Keratinocyte (primary cell): ENCODE data around the gene GFPT2. TPM values are rescaled to one million over a fixed set of nuclear protein-coding genes. Genes with fewer than 3 reads are reported as not detected.

Experiments used
- DNase-seq: peaks from one replicate; pipeline ENCODE4 v3.0.0-alpha.2; 2011; ENCODE audit warnings: low read depth, missing footprints, low spot score
- FAIRE-seq: peaks from 2 replicates; lab custom pipeline; 2011; peaks lifted over from hg19 to GRCh38; lab: Jason Lieb, UNC
- H2AFZ ChIP-seq: 2 replicates; pipeline ENCODE4 v1.6.0; 2012; ENCODE audit warnings: low read length, control low read depth, inconsistent platforms; ENCODE audit not compliant: control insufficient read depth
- H3K27ac ChIP-seq: 2 replicates; pipeline ENCODE4 v1.5.1; 2011; ENCODE audit warnings: low read length; ENCODE audit not compliant: control insufficient read depth, insufficient read depth
- H3K27me3 ChIP-seq: 3 replicates; pipeline ENCODE4 v1.6.0; 2011; ENCODE audit warnings: low read length; ENCODE audit not compliant: control insufficient read depth, insufficient read depth; ENCODE audit errors: extremely low read depth
- H3K36me3 ChIP-seq, 2 experiments: 2 replicates in 1 of 2; 3 replicates in 1 of 2; pipeline ENCODE4 v1.5.1; 2011; ENCODE audit warnings: low read length in 2 of 2, mild to moderate bottlenecking in 1 of 2; ENCODE audit not compliant: control insufficient read depth in 2 of 2, insufficient read depth in 2 of 2; ENCODE audit errors: extremely low read depth in 1 of 2
- H3K4me1 ChIP-seq: 3 replicates; pipeline ENCODE4 v1.5.1; 2011; ENCODE audit warnings: low read length; ENCODE audit not compliant: control insufficient read depth, insufficient read depth; ENCODE audit errors: extremely low read depth
- H3K4me2 ChIP-seq: 3 replicates; pipeline ENCODE4 v1.6.0; 2011; ENCODE audit warnings: low read depth, low read length; ENCODE audit not compliant: control insufficient read depth, insufficient read depth; ENCODE audit errors: extremely low read depth
- H3K4me3 ChIP-seq, 3 experiments: fragments of 200-600 bp in 1 of 3; sonication (generic) in 1 of 3; 2 replicates in 2 of 3; 3 replicates in 1 of 3; pipeline ENCODE4 v1.5.1; 2011 to 2016; ENCODE audit warnings: low read length in 3 of 3, mild to moderate bottlenecking in 3 of 3, control low read depth in 2 of 3, inconsistent platforms in 1 of 3, low read depth in 1 of 3, mixed read lengths in 1 of 3, mixed run types in 1 of 3, moderate library complexity in 1 of 3; ENCODE audit not compliant: control insufficient read depth in 2 of 3, insufficient read depth in 2 of 3; ENCODE audit errors: extremely low read depth in 1 of 3
- H3K79me2 ChIP-seq: 2 replicates; pipeline ENCODE4 v1.6.0; 2012; ENCODE audit warnings: low read length; ENCODE audit not compliant: control insufficient read depth, insufficient read depth
- H3K9ac ChIP-seq: 3 replicates; pipeline ENCODE4 v1.6.0; 2011; ENCODE audit warnings: low read length; ENCODE audit not compliant: control insufficient read depth, insufficient read depth; ENCODE audit errors: extremely low read depth
- H3K9me1 ChIP-seq: 3 replicates; pipeline ENCODE4 v1.6.0; 2011; ENCODE audit warnings: low read length; ENCODE audit not compliant: control insufficient read depth, insufficient read depth; ENCODE audit errors: extremely low read depth
- H3K9me3 ChIP-seq: 2 replicates; pipeline ENCODE4 v1.5.1; 2012; ENCODE audit warnings: low read depth, low read length; ENCODE audit not compliant: control insufficient read depth
- H4K20me1 ChIP-seq: 3 replicates; pipeline ENCODE4 v1.6.0; 2011; ENCODE audit warnings: low read length; ENCODE audit not compliant: control insufficient read depth, insufficient read depth; ENCODE audit errors: extremely low read depth
- CTCF ChIP-seq, 3 experiments: IDR thresholded peaks in 1 of 3; conservative IDR thresholded peaks in 1 of 3; optimal IDR thresholded peaks in 1 of 3; 2 replicates in 2 of 3; 3 replicates in 1 of 3; pipeline versions ENCODE3 to v1.5.1; 2011; ENCODE audit warnings: low read length in 3 of 3, mild to moderate bottlenecking in 3 of 3, moderate library complexity in 2 of 3, control low read depth in 1 of 3, inconsistent platforms in 1 of 3; ENCODE audit not compliant: insufficient read depth in 2 of 3; ENCODE audit errors: extremely low read depth in 1 of 3
- EZH2 ChIP-seq: IDR thresholded peaks from one replicate; pipeline ENCODE4 v1.6.1; 2012; ENCODE audit warnings: inconsistent platforms, mild to moderate bottlenecking, low read length, moderate library complexity
- dilution Hi-C: fragments of 300-500 bp; cut with MboI; formaldehyde crosslinking; loops from one replicate; pipeline ENCODE4 v1.7.0; 2020; ENCODE audit warnings: low sequenced_read_pairs; ENCODE audit not compliant: extremely low pct_ligation_motif_present
- polyA plus RNA-seq, 5 experiments: library from polyadenylated mRNA; depleted of rRNA in 3 of 5; stranded (reverse) in 3 of 5; stranded (forward) in 1 of 5; unstranded in 1 of 5; fragments of >200 nt; gene quantifications; 1 replicate in 1 of 5; 2 replicates in 3 of 5; 3 replicates in 1 of 5; pipeline versions ENCODE4 v1.2.1 to v1.2.3, GENCODE V29; 2011 to 2012; ENCODE audit warnings: missing spikeins in 2 of 5, low read depth in 1 of 5, low replicate concordance in 1 of 5

The GFPT2 gene
- polyA plus RNA-seq, 1 donor (not counting 4 experiments of a cell fraction or from before 2014, with no cell fraction given) = not detected

DNA sequence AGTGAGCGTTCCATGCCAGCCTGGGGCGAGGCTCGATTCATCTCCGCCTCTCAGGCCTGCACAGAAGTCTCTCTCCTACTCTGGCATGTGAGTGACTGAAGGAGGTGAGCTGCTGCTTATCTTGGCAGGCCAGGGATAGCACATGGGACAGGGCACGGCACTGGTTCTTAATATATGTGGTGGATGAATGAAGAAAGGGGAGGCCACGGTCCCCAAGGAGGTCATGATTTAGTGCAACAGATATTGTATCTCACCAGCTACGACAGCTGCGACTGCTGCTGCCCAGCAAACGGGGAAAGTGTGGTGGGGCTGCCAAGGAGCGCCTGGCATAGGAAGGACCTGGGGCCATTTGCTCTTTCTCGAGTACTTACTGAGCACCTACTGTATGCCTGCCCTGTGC lies 41.9 kb downstream of the GFPT2 start:
- Histone ChIP-seq H3K9ac (no peak overlapping the region), H3K27ac (no peak overlapping the region), H3K9me3 (no peaks in the 10 kb centered on the region), H3K4me3 (no peak overlapping the region), H4K20me1 (no peaks in the 10 kb centered on the region), H3K4me1 (no peaks in the 10 kb centered on the region), H3K27me3 (no peaks in the 10 kb centered on the region), H3K4me2 (no peak overlapping the region), H3K9me1 (no peaks in the 10 kb centered on the region), H3K79me2 (no peaks in the 10 kb centered on the region), H2AFZ (no peak overlapping the region), H3K36me3 (no peaks in the 10 kb centered on the region)
- DNase-seq = no peak
- dilution Hi-C loops = no loop called here
- no peak for FAIRE-seq
- TF ChIP-seq EZH2 (no peak), CTCF (optimal IDR thresholded peaks at IDR 0.05 in 1 of 3, IDR thresholded peaks at IDR 0.05 in 1 of 3, conservative IDR thresholded peaks at IDR 0.05 in 1 of 3; ENCODE audit: extremely low read depth in 1 of 3, insufficient read depth in 2 of 3, low read length in 3 of 3) (no peak)

GRCh38 chr5:180306796-180307195 lies 46.3 kb downstream of the GFPT2 start:
- Histone ChIP-seq H3K27me3 (no peaks in the 10 kb centered on the region), H3K27ac (no peak overlapping the region), H3K9ac (no peak overlapping the region), H3K4me1 (no peaks in the 10 kb centered on the region), H3K9me1 (no peaks in the 10 kb centered on the region), H2AFZ (no peak overlapping the region), H3K4me3 (no peak overlapping the region), H3K9me3 (no peaks in the 10 kb centered on the region), H4K20me1 (no peaks in the 10 kb centered on the region), H3K79me2 (no peaks in the 10 kb centered on the region), H3K4me2 (no peak overlapping the region), H3K36me3 (no peaks in the 10 kb centered on the region)
- dilution Hi-C loops = no loop called here
- no peak for DNase-seq
- no peak for TF ChIP-seq EZH2
- TF ChIP-seq CTCF (optimal IDR thresholded peaks at IDR 0.05 in 1 of 3, IDR thresholded peaks at IDR 0.05 in 1 of 3, conservative IDR thresholded peaks at IDR 0.05 in 1 of 3; ENCODE audit: extremely low read depth in 1 of 3, insufficient read depth in 2 of 3, low read length in 3 of 3) = no peak
- FAIRE-seq = no peak
